ENCODE measurements around the gene PLEKHA6.

DNA sequence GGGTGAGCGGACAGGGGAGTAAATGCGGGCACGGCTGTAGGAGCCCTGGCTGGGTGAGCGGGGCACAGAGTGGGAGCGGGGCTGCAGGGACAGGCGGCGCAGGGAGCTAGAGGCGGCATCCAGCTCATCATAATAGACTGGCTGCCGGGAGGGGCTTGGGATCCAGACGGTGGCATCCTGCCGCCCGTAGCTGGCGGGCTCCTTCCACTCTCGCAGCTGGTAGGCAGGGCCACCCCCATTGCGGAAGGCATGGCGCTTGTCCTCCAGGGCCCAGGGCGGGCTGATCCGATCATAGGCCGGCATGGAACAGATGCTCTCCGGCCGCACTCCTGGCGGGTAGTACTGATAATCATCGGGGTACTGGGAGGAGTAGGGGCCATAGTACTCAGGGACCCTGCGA, 102.3 kb downstream of the PLEKHA6 start:
- TF ChIP-seq, protein P1, sequence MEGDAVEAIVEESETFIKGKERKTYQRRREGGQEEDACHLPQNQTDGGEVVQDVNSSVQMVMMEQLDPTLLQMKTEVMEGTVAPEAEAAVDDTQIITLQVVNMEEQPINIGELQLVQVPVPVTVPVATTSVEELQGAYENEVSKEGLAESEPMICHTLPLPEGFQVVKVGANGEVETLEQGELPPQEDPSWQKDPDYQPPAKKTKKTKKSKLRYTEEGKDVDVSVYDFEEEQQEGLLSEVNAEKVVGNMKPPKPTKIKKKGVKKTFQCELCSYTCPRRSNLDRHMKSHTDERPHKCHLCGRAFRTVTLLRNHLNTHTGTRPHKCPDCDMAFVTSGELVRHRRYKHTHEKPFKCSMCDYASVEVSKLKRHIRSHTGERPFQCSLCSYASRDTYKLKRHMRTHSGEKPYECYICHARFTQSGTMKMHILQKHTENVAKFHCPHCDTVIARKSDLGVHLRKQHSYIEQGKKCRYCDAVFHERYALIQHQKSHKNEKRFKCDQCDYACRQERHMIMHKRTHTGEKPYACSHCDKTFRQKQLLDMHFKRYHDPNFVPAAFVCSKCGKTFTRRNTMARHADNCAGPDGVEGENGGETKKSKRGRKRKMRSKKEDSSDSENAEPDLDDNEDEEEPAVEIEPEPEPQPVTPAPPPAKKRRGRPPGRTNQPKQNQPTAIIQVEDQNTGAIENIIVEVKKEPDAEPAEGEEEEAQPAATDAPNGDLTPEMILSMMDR (IDR thresholded peaks at IDR 0.05), result no peak
- TF ChIP-seq POLR2A (IDR thresholded peaks at IDR 0.05), result no peak

Data from prostate gland (tissue), 2 donors.